ENCODE data around the gene OR6C65.
"Not testable (repeated sequence)": the region's sequence is repeated elsewhere in the genome, so short reads cannot be mapped to it uniquely, and the experiment has no call there.

Gene OR6C65

DNA sequence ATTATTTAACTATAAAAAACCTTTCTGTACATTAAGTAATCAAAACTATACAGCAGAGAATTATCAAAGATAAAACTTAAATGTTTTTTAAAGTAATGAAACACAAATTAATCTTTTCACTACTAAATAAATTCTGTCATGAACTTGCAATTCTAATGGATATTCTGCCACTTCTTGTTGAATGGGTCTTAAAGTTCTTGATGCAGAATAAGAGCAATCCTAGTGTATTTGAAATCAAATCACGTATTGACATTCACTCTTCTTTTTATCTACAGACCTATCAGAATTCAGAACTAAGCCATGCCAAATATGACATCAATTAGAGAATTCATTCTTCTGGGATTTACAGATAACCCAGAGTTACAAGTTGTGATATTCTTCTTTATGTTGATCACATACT is at the start of gene OR6C65:
Gene OR6C65 (plus strand): TSS at position 301 of the 400 bp plus-strand sequence. CDS start 0 bp downstream, at position 301.
- no peak for DNase-seq (ENCODE audit: low read depth)
- no peak within 1 kb of the TSS for H3K4me3 ChIP-seq (ENCODE audit: low read depth, low read length)
- TF ChIP-seq, protein P1, sequence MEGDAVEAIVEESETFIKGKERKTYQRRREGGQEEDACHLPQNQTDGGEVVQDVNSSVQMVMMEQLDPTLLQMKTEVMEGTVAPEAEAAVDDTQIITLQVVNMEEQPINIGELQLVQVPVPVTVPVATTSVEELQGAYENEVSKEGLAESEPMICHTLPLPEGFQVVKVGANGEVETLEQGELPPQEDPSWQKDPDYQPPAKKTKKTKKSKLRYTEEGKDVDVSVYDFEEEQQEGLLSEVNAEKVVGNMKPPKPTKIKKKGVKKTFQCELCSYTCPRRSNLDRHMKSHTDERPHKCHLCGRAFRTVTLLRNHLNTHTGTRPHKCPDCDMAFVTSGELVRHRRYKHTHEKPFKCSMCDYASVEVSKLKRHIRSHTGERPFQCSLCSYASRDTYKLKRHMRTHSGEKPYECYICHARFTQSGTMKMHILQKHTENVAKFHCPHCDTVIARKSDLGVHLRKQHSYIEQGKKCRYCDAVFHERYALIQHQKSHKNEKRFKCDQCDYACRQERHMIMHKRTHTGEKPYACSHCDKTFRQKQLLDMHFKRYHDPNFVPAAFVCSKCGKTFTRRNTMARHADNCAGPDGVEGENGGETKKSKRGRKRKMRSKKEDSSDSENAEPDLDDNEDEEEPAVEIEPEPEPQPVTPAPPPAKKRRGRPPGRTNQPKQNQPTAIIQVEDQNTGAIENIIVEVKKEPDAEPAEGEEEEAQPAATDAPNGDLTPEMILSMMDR (IDR thresholded peaks at IDR 0.05; ENCODE audit: low read depth, low read length, missing control alignments): no peak
- in situ Hi-C loops (cut with HindIII; ENCODE audit: low sequenced_read_pairs): no loop called here

DNA sequence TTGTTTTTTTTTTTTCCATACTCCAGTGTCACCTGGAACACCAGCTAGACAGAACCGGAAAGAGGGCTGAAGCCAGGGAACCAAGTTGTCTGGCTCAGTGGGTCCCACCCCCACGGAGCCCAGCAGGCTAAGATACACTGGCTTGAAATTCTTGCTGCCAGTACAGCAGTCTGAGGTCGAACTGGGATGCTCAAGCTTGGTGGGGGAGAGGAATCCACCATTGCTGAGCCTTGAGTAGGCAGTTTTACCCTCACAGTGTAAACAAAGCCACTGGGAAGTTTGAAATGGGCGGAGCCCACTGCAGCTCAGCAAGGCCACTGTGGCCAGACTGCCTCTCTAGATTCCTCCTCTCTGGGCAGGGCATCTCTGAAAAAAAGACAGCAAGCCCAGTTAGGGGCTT is 45.0 kb upstream of the OR6C65 start:
- in situ Hi-C loops (cut with HindIII; ENCODE audit: low sequenced_read_pairs); H3K4me3 ChIP-seq (ENCODE audit: low read depth, low read length); DNase-seq (ENCODE audit: low read depth): not testable (repeated sequence)

DNA sequence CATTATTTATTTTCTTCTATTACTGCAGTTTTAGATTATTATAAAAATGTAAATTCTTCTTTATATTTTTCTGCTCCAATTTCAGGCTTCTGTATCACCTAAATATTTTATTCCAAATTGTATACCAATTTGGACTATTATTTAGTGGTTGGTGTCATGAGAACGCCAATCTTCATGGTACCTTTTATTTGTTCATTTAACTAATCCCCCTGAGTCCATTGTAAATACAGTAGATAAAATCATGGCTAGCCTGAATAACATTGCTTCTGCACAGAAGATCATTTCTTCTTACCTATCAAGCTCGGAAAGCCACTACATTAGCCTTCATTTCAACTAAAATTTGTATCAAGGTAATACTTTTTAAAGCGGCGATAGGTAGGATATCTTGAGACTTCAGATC is 37.7 kb upstream of the OR6C65 start, which contains the start of gene OR6C75:
Gene OR6C75 (plus strand): TSS at position 301 of the 400 bp plus-strand sequence. CDS start 2,136 bp downstream, outside the sequence.
- no peak for DNase-seq (ENCODE audit: low read depth)
- TF ChIP-seq, protein P1 (IDR thresholded peaks at IDR 0.05; ENCODE audit: low read depth, low read length, missing control alignments): no peak
- no peak within 1 kb of the TSS for H3K4me3 ChIP-seq (ENCODE audit: low read depth, low read length)
- in situ Hi-C loops (cut with HindIII; ENCODE audit: low sequenced_read_pairs): no loop called here

DNA sequence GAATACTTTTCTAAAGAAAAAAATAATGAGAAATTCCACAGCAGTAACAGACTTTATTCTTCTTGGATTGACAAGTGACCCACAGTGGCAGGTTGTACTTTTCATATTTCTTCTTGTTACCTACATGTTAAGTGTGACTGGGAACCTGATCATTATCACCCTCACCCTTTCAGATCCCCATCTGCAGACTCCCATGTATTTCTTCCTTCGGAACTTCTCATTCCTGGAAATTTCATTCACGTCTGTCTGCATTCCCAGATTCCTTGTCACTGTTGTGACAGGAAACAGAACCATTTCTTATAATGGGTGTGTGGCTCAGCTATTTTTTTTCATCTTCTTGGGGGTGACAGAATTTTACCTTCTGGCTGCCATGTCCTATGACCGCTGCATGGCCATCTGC is 35.2 kb upstream of the OR6C65 start:
- no peak overlapping the region for H3K4me3 ChIP-seq (ENCODE audit: low read depth, low read length)
- in situ Hi-C loops (cut with HindIII; ENCODE audit: low sequenced_read_pairs): no loop called here
- no peak for DNase-seq (ENCODE audit: low read depth)
- TF ChIP-seq, protein P1 (IDR thresholded peaks at IDR 0.05; ENCODE audit: low read depth, low read length, missing control alignments): no peak

DNA sequence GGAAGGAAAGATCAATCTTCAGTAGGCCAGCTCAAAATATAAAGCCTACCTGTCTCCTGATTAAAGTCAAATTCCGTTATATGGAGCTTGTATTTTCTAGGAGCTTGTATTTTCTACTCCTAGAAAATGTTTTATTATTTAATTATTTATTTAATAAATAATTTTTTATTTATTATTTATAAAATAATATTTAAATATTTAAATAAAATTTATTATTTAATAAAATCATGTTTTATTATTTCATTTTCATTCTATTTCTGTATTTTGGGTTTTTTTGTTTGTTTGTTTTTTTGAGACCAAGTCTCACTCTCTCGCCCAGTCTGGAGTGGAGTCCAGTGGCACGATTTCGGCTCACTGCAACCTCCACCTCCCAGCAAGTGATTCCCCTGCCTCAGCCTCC is 27.8 kb upstream of the OR6C65 start:
- H3K4me3 ChIP-seq (ENCODE audit: low read depth, low read length): no peak overlapping the region
- TF ChIP-seq, protein P1 (IDR thresholded peaks at IDR 0.05; ENCODE audit: low read depth, low read length, missing control alignments): no peak
- in situ Hi-C loops (cut with HindIII; ENCODE audit: low sequenced_read_pairs): no loop called here
- DNase-seq (ENCODE audit: low read depth): no peak

DNA sequence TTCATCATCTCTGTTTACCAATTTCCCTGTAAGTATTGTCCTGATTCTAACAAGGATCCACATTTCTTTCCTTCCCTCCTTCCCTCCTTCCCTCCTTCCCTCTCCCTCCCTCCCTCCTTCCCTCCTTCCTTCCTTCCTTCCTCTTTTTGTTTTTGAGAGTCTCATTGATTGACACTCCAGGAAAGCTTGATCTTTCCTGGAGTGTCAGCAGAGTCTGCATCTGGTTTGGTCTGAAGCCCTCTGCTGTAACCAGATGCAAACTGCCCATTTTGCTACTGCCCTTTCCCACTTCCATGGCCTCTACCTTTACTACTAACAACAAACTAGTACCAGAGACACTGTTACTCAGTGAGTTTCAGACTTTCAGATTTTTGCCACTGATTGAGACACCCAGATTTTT is 14.4 kb upstream of the OR6C65 start:
- TF ChIP-seq, protein P1 (IDR thresholded peaks at IDR 0.05; ENCODE audit: low read depth, low read length, missing control alignments): no peak

DNA sequence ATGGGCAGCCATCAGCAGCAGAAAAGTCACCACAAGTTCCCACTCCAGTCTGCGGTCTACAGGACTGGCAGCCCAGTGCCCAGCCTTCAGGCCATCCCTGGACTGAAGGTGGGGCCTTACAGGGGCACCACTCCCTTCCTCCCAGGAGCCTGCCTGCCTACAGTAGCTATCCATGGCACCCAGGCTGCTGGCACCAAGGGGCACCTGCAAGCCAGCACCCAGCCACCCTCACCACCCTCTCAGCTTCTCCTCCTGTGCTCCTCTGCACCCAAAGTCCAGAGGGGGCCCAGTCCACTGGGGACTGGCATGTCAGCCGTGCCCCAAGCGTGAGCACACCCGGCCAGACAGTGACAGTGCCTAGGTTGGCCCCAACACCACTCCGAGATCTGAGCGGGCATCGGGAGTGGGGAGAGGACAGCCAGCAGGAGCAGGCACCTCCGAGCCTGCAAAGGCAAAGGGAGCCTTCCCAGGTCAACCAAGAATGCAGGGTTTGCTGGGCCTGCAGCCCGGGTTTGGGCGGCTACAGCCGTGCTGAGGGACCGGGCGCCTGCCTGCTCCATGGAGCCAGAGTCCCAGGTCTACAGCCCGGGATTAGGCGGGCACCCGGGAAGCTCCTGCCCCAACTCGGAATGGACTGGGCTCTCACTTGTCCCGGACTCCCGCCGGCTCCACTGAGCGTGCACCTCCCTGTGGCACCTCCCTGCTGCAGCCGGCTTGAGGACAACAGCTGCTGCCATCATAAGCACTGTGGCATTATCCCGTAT is 8.1 kb upstream of the OR6C65 start:
- no peak overlapping the region for H3K4me3 ChIP-seq (ENCODE audit: low read depth, low read length)
- TF ChIP-seq, protein P1 (IDR thresholded peaks at IDR 0.05; ENCODE audit: low read depth, low read length, missing control alignments): no peak
- in situ Hi-C loops (cut with HindIII; ENCODE audit: low sequenced_read_pairs): no loop called here
- DNase-seq (ENCODE audit: low read depth): no peak

More for the DNA sequence above, 14.4 kb upstream of the OR6C65 start:
- in situ Hi-C loops (cut with HindIII; ENCODE audit: low sequenced_read_pairs): no loop called here
- no peak overlapping the region for H3K4me3 ChIP-seq (ENCODE audit: low read depth, low read length)
- DNase-seq (ENCODE audit: low read depth): no peak
